ENCODE results near the gene AFP. TPM values are rescaled to one million over a fixed set of nuclear protein-coding genes. Genes with fewer than 3 reads are reported as not detected.

Gene AFP
- total and polyA plus RNA-seq, 2 of the 13 experiments (the other 11 are each of a cell fraction or from before 2014, with no cell fraction given), result 9,434 to 13,105 TPM

DNA sequence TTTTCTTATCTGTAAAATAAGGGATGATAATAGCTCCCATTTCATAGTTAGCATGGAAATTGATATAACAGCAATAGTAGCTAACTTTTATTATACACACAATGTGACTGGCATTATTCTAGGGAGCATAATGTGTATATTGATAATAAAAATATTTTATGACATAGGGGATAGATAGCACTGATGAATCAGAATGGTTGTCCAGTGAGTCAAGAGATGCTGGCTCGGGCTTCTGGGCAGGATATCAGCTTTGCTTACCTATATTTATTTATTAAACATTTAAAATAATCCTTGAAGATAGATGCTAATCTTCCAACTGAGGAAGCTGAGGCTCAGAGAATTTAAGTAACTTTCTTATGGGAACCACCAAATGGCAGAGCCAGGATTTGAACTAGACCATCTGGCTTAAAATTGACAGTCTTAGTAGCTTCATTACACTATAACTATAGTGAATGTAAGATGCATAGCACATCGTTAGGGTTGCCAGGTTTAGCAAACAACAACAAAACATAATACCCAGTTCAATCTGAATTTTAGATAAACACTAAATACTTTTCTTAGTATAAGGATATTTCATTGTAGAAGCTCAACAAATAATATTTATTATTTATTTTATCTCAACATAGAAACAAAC lies 2.7 kb downstream of the AFP start (continued):
- TF ChIP-seq RFX5 (IDR thresholded peaks at IDR 0.05; ENCODE audit: low read depth, low read length), result no peak
- TF ChIP-seq HOXD1 (CRISPR knock-in tag; IDR thresholded peaks at IDR 0.05), result no peak
- TF ChIP-seq, protein P1, sequence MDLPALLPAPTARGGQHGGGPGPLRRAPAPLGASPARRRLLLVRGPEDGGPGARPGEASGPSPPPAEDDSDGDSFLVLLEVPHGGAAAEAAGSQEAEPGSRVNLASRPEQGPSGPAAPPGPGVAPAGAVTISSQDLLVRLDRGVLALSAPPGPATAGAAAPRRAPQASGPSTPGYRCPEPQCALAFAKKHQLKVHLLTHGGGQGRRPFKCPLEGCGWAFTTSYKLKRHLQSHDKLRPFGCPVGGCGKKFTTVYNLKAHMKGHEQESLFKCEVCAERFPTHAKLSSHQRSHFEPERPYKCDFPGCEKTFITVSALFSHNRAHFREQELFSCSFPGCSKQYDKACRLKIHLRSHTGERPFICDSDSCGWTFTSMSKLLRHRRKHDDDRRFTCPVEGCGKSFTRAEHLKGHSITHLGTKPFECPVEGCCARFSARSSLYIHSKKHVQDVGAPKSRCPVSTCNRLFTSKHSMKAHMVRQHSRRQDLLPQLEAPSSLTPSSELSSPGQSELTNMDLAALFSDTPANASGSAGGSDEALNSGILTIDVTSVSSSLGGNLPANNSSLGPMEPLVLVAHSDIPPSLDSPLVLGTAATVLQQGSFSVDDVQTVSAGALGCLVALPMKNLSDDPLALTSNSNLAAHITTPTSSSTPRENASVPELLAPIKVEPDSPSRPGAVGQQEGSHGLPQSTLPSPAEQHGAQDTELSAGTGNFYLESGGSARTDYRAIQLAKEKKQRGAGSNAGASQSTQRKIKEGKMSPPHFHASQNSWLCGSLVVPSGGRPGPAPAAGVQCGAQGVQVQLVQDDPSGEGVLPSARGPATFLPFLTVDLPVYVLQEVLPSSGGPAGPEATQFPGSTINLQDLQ (CRISPR knock-in tag; IDR thresholded peaks at IDR 0.05), result no peak
- no peak for TF ChIP-seq SNRNP70 (IDR thresholded peaks at IDR 0.05; ENCODE audit: low read depth, low read length)
- TF ChIP-seq, protein P2, sequence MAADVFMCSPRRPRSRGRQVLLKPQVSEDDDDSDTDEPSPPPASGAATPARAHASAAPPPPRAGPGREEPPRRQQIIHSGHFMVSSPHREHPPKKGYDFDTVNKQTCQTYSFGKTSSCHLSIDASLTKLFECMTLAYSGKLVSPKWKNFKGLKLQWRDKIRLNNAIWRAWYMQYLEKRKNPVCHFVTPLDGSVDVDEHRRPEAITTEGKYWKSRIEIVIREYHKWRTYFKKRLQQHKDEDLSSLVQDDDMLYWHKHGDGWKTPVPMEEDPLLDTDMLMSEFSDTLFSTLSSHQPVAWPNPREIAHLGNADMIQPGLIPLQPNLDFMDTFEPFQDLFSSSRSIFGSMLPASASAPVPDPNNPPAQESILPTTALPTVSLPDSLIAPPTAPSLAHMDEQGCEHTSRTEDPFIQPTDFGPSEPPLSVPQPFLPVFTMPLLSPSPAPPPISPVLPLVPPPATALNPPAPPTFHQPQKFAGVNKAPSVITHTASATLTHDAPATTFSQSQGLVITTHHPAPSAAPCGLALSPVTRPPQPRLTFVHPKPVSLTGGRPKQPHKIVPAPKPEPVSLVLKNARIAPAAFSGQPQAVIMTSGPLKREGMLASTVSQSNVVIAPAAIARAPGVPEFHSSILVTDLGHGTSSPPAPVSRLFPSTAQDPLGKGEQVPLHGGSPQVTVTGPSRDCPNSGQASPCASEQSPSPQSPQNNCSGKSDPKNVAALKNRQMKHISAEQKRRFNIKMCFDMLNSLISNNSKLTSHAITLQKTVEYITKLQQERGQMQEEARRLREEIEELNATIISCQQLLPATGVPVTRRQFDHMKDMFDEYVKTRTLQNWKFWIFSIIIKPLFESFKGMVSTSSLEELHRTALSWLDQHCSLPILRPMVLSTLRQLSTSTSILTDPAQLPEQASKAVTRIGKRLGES (CRISPR knock-in tag; IDR thresholded peaks at IDR 0.05; ENCODE audit: borderline replicate concordance), result no peak
- no peak for TF ChIP-seq ZNF367 (CRISPR knock-in tag; IDR thresholded peaks at IDR 0.05; ENCODE audit: borderline replicate concordance)
- no peak for TF ChIP-seq PRMT3 (CRISPR knock-in tag; IDR thresholded peaks at IDR 0.05; ENCODE audit: borderline replicate concordance, low read depth)
- peak; percentile 6; the same call in 1 of the 2 replicates for TF ChIP-seq NKX3-1 (CRISPR knock-in tag; IDR thresholded peaks at IDR 0.05)
- TF ChIP-seq, protein P3, sequence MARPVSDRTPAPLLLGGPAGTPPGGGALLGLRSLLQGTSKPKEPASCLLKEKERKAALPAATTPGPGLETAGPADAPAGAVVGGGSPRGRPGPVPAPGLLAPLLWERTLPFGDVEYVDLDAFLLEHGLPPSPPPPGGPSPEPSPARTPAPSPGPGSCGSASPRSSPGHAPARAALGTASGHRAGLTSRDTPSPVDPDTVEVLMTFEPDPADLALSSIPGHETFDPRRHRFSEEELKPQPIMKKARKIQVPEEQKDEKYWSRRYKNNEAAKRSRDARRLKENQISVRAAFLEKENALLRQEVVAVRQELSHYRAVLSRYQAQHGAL (CRISPR knock-in tag; IDR thresholded peaks at IDR 0.05; ENCODE audit: not compliant biosample characterization), result no peak
- TF ChIP-seq PCBP2 (optimal IDR thresholded peaks at IDR 0.05; ENCODE audit: low read depth, low read length, poor library complexity, severe bottlenecking), result no peak
- no peak for TF ChIP-seq MATR3 (CRISPR knock-in tag; IDR thresholded peaks at IDR 0.05)
- TF ChIP-seq ZNF777 (CRISPR knock-in tag; IDR thresholded peaks at IDR 0.05), result no peak
- TF ChIP-seq SETDB1 (CRISPR knock-in tag; IDR thresholded peaks at IDR 0.05; ENCODE audit: borderline replicate concordance), result no peak
- TF ChIP-seq ISX (CRISPR knock-in tag; conservative IDR thresholded peaks at IDR 0.05), result no peak
- TF ChIP-seq IKZF1 (IDR thresholded peaks at IDR 0.05), result no peak
- TF ChIP-seq, protein P4, sequence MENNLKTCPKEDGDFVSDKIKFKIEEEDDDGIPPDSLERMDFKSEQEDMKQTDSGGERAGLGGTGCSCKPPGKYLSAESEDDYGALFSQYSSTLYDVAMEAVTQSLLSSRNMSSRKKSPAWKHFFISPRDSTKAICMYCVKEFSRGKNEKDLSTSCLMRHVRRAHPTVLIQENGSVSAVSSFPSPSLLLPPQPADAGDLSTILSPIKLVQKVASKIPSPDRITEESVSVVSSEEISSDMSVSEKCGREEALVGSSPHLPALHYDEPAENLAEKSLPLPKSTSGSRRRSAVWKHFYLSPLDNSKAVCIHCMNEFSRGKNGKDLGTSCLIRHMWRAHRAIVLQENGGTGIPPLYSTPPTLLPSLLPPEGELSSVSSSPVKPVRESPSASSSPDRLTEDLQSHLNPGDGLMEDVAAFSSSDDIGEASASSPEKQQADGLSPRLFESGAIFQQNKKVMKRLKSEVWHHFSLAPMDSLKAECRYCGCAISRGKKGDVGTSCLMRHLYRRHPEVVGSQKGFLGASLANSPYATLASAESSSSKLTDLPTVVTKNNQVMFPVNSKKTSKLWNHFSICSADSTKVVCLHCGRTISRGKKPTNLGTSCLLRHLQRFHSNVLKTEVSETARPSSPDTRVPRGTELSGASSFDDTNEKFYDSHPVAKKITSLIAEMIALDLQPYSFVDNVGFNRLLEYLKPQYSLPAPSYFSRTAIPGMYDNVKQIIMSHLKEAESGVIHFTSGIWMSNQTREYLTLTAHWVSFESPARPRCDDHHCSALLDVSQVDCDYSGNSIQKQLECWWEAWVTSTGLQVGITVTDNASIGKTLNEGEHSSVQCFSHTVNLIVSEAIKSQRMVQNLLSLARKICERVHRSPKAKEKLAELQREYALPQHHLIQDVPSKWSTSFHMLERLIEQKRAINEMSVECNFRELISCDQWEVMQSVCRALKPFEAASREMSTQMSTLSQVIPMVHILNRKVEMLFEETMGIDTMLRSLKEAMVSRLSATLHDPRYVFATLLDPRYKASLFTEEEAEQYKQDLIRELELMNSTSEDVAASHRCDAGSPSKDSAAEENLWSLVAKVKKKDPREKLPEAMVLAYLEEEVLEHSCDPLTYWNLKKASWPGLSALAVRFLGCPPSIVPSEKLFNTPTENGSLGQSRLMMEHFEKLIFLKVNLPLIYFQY (CRISPR knock-in tag; IDR thresholded peaks at IDR 0.05; ENCODE audit: borderline replicate concordance), result no peak
- no peak for TF ChIP-seq TAF1 (CRISPR knock-in tag; IDR thresholded peaks at IDR 0.05)
- TF ChIP-seq RBM22 (optimal IDR thresholded peaks at IDR 0.05; ENCODE audit: low read length), result peak; percentile 79
- TF ChIP-seq, protein P5, sequence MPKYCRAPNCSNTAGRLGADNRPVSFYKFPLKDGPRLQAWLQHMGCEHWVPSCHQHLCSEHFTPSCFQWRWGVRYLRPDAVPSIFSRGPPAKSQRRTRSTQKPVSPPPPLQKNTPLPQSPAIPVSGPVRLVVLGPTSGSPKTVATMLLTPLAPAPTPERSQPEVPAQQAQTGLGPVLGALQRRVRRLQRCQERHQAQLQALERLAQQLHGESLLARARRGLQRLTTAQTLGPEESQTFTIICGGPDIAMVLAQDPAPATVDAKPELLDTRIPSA (CRISPR knock-in tag; IDR thresholded peaks at IDR 0.05; ENCODE audit: borderline replicate concordance), result no peak
